HFF-Myc (cell line): Measurements from ENCODE around the gene GRIK5.

ENCODE experiments used
- DNase-seq: peaks from one replicate; pipeline ENCODE4 v3.0.0-alpha.2; 2011; ENCODE audit warnings: low read depth; ENCODE audit errors: extremely low read depth
- H3K4me3 ChIP-seq: replicated peaks from 2 replicates; pipeline ENCODE4 v1.5.1; 2011; ENCODE audit warnings: low read depth, mild to moderate bottlenecking, control low read depth, low read length
- TF ChIP-seq, protein P1 (sequence below): IDR thresholded peaks from 2 replicates; pipeline ENCODE4 v1.5.1; 2012; ENCODE audit warnings: mild to moderate bottlenecking, low read depth, low read length, control low read depth; ENCODE audit errors: missing control alignments

Gene GRIK5

DNA sequence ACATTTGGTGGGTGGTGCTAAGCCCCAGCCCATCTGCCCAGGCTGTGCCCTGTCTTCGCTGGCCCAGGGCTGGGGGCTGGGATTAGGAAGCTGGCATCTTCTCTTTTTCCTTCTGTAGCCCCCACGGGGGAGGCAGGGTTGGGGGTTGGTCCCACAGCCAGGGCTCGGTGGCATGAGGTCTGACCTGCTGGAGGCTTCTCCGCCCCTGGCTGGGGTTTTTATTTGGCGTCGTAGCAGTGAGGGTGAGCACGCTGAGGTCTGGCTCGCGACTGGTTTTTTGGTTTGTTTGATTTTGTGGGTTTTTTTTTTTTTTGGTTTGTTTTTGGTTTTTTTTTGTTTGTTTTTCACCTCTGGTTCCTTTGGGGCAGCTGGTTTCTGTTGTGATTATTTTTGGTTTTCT lies 20.7 kb upstream of the GRIK5 start:
- no peak for DNase-seq
- H3K4me3 ChIP-seq, result no peak overlapping the region
- TF ChIP-seq, protein P1, sequence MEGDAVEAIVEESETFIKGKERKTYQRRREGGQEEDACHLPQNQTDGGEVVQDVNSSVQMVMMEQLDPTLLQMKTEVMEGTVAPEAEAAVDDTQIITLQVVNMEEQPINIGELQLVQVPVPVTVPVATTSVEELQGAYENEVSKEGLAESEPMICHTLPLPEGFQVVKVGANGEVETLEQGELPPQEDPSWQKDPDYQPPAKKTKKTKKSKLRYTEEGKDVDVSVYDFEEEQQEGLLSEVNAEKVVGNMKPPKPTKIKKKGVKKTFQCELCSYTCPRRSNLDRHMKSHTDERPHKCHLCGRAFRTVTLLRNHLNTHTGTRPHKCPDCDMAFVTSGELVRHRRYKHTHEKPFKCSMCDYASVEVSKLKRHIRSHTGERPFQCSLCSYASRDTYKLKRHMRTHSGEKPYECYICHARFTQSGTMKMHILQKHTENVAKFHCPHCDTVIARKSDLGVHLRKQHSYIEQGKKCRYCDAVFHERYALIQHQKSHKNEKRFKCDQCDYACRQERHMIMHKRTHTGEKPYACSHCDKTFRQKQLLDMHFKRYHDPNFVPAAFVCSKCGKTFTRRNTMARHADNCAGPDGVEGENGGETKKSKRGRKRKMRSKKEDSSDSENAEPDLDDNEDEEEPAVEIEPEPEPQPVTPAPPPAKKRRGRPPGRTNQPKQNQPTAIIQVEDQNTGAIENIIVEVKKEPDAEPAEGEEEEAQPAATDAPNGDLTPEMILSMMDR, result no peak

DNA sequence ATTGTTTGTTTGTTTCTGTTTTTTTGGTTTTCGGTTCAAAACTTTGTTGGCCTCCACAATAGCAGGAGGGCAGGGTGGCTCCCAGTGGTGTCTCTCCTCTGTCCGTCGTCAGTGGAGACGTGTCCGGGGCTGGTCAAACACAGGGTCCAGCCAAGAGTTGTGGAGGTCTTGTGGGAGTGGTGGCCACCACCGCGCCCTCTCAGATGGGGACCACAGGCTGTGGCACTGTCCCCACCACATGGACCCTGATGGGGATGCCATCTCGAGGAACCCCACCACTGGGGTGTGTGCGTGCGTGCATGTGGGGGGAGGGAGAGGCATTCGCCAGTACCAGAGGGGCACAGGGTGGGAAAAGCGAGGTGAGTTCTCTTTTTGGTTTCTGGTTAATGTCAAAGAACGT lies 19.8 kb upstream of the GRIK5 start:
- no peak overlapping the region for H3K4me3 ChIP-seq
- no peak for DNase-seq
- TF ChIP-seq, protein P1, result no peak

DNA sequence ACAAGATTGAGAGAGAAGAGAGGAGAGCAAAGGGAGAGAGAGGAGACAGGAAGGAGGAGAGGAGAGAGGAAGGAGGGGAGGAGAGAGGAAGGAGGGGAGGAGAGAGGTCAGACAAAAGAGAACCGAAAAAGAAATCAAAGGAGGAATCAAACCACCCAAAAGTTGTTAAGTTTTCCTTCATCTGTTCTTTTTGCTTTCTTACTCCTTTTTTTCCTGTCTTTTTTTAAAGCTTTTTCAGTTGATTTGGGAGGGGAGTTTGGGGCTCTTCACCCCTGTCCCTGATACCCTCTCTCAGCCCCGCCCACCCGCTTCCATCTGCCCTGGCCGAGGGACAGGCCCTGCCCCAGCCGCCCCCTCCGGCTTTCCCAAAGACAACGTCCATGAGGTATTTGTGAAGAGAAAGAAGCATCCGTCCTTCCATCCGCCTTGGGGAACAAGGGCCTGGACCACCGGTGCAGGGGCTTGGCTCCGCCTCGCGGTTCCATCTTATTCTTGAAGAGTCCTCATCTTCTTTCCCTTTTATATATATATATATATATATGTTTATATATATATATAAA lies 19.3 kb upstream of the GRIK5 start:
- DNase-seq, result no peak
- TF ChIP-seq, protein P1, result no peak
- no peak overlapping the region for H3K4me3 ChIP-seq

DNA sequence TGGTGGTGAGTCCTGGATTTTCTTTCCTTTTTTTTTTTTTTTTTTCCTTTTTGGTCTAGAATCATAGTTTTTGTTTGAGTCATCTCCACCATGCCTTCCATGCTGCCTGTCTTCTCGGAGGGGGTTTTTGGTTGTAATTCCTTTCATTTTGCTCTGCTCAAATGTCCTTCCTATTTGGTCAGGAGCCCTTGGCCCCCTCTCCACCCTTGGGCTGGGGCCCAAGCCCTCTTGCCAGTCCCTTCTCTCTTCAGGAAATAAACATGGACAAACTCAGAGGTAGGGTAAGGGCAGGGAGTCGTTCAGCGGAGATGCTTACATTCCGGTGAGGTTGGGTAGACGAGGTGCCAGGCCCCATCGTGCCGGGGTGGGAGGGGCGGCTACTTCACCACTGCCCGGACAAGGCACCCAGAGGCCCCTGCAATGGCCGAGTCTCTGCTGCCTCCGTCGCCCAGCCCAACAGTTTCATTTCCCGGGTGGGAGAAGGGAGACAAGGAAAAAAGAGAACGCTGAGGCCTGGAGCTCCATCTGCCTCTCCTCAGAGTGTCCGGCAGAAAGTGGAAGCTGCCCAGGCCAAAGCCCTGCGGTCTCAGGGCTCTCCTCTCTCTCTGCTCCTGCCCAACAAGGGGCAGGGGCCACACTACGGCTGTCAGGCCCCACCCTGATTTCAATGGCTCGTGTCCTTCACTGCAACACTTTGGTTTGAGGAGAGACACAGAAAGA lies 18.6 kb upstream of the GRIK5 start:
- DNase-seq, result no peak
- TF ChIP-seq, protein P1, result no peak
- H3K4me3 ChIP-seq, result no peak overlapping the region; the same call in 1 of the 2 replicates

DNA sequence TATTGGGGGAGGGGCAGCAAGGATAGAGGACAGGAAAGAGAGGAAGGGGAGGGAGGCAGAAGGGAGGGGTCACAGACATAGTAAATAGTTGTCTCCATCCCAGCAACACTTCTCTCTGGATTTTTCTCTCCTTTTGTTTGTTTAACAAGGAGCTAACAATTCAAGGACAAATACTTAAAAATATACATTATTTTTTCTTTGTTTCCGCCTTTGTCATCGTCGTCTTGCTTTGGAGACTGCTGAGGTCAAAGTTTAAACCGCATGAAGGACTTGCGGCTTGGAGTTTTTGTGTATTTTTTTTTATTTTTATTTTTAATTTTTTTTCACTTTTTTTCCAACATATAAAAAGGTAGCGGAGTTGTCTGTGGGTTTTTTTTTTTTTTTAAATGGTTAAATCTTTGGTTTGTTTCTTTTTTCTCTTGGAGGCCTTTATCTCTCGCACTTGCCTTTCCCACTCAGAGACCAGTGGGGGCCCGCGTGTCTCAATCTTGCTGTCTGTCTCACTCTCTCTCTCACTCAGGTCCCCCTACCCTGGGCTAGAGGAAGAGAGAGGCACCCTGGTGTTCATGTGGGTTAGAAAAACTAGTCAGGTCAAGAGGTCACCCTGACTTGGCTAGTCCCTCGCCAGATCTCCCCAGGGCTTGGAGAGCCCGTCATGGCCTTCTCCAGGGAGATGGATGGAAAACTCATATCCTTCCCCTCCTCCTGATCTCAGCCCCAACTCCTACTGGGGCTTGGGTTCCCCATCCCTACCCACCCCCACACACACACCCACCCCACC lies 17.0 kb upstream of the GRIK5 start:
- DNase-seq, result no peak
- TF ChIP-seq, protein P1, result no peak
- no peak overlapping the region for H3K4me3 ChIP-seq

DNA sequence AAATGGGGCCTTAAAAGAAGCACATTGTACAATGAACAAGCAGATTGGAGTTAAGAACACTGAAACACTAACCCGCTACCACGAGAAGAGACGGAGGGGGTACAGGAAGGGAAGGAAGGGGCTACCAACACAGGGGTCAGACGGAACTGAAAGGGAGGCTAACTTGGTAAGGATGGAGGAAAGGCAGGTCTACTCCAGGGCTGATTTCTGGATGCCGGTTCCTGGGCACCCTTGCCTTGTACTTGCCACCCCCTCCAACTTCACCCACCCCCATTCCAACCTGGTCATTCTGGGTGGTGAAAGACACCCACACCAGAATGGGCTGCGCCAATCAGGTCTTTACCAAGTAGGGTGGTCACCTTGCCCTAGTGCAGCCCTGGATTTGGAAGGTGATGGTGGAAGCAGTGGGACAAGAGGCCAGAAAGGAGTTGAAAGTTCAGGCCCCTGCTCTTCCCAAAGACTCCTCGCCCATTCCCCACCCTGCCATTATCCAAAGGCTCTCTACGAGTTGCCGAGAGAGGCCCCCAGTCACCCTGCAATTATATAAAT lies 16.3 kb upstream of the GRIK5 start:
- TF ChIP-seq, protein P1, result no peak
- DNase-seq, result no peak
- no peak overlapping the region for H3K4me3 ChIP-seq
